Activated T-helper 1 cell treated with anti-CD3 and anti-CD28 coated beads, Interleukin-12 subunit alpha, Interleukin-12 subunit beta, Interleukin-2, Interleukin-4 antibody, amounts not matched to agents 30 ng/mL and 10 ng/mL and 1 ng/mL, durations not matched to agents 14 hours and 24 hours and 36 hours (primary cell): Measurements from ENCODE around the gene SNTG2. TPM values are rescaled to one million over a fixed set of nuclear protein-coding genes. Genes with fewer than 3 reads are reported as not detected.
"Not testable (repeated sequence)": the region's sequence is repeated elsewhere in the genome, so short reads cannot be mapped to it uniquely, and the experiment has no call there.

Experiments used
- DNase-seq: peaks from one replicate; pipeline ENCODE4 v3.0.0; 2021; ENCODE audit warnings: low spot score
- H3K27ac Mint-ChIP-seq: one replicate; pipeline ENCODE4 v1.8.0; 2021; ENCODE audit warnings: mild to moderate bottlenecking, mixed read lengths
- H3K27me3 Mint-ChIP-seq: one replicate; pipeline ENCODE4 v1.8.0; 2022; ENCODE audit warnings: mild to moderate bottlenecking, moderate library complexity, mixed read lengths; ENCODE audit not compliant: insufficient read depth
- H3K36me3 Mint-ChIP-seq: one replicate; pipeline ENCODE4 v1.8.0; 2021; ENCODE audit warnings: low read depth, mixed read lengths
- H3K4me1 Mint-ChIP-seq: one replicate; pipeline ENCODE4 v1.8.0; 2021; ENCODE audit warnings: low read depth, mixed read lengths
- H3K4me3 Mint-ChIP-seq: one replicate; pipeline ENCODE4 v1.8.0; 2021; ENCODE audit warnings: mild to moderate bottlenecking, moderate library complexity, mixed read lengths
- H3K9me3 Mint-ChIP-seq: one replicate; pipeline ENCODE4 v1.8.0; 2021; ENCODE audit warnings: mixed read lengths
- intact Hi-C: fragments of 100-400 bp; cut with micrococcal nuclease; formaldehyde crosslinking; loops from one replicate; pipeline ENCODE4 v1.15.1; 2024
- total RNA-seq: library from RNA; stranded (reverse); gene quantifications from 2 replicates; pipeline ENCODE4 v1.2.3, GENCODE V29; 2022

The SNTG2 gene
- total RNA-seq, 1 donor from 2014 or later = not detected

GRCh38 chr2:1363367-1363766, 412.7 kb downstream of the SNTG2 start:
- H3K4me1 Mint-ChIP-seq = no peaks in the 10 kb centered on the region
- H3K4me3 Mint-ChIP-seq = no peak overlapping the region
- DNase-seq = no peak
- H3K36me3 Mint-ChIP-seq = no peaks in the 10 kb centered on the region
- no peak overlapping the region for H3K27ac Mint-ChIP-seq
- H3K9me3 Mint-ChIP-seq = no peaks in the 10 kb centered on the region
- no peaks in the 10 kb centered on the region for H3K27me3 Mint-ChIP-seq
- intact Hi-C loops = no loop called here

GRCh38 chr2:1366546-1367134, 416.0 kb downstream of the SNTG2 start:
- no peaks in the 10 kb centered on the region for H3K27me3 Mint-ChIP-seq
- intact Hi-C loops = no loop called here
- H3K4me3 Mint-ChIP-seq = no peak overlapping the region
- H3K36me3 Mint-ChIP-seq = no peaks in the 10 kb centered on the region
- no peak for DNase-seq
- no peaks in the 10 kb centered on the region for H3K4me1 Mint-ChIP-seq
- H3K27ac Mint-ChIP-seq = no peak overlapping the region
- H3K9me3 Mint-ChIP-seq = no peaks in the 10 kb centered on the region

GRCh38 chr2:1367601-1368000, 417.0 kb downstream of the SNTG2 start:
- intact Hi-C loops = no loop called here
- Mint-ChIP-seq H3K4me1 (no peaks in the 10 kb centered on the region), H3K36me3 (no peaks in the 10 kb centered on the region), H3K27ac (no peak overlapping the region), H3K27me3 (peaks cover 2% of the 10 kb centered on the region), H3K4me3 (no peak overlapping the region), H3K9me3 (no peaks in the 10 kb centered on the region)
- no peak for DNase-seq

- H3K4me1 Mint-ChIP-seq = no peaks in the 10 kb centered on the region
- H3K4me3 Mint-ChIP-seq = no peak overlapping the region
- H3K9me3 Mint-ChIP-seq = no peaks in the 10 kb centered on the region
- intact Hi-C loops = no loop called here
- no peaks in the 10 kb centered on the region for H3K36me3 Mint-ChIP-seq
- H3K27ac Mint-ChIP-seq = no peak overlapping the region
- H3K27me3 Mint-ChIP-seq = peaks cover 2% of the 10 kb centered on the region
- no peak for DNase-seq
These were observed 419.3 kb downstream of the SNTG2 start for GRCh38 chr2:1369905-1370304.

GRCh38 chr2:1370461-1370860, 419.8 kb downstream of the SNTG2 start:
- peaks cover 2% of the 10 kb centered on the region for H3K27me3 Mint-ChIP-seq
- no peak overlapping the region for H3K4me3 Mint-ChIP-seq
- no peaks in the 10 kb centered on the region for H3K36me3 Mint-ChIP-seq
- H3K27ac Mint-ChIP-seq = no peak overlapping the region
- H3K4me1 Mint-ChIP-seq = no peaks in the 10 kb centered on the region
- intact Hi-C loops = no loop called here
- DNase-seq = no peak
- no peaks in the 10 kb centered on the region for H3K9me3 Mint-ChIP-seq

- no peaks in the 10 kb centered on the region for H3K36me3 Mint-ChIP-seq
- DNase-seq = no peak
- no peaks in the 10 kb centered on the region for H3K4me1 Mint-ChIP-seq
- no peak overlapping the region for H3K4me3 Mint-ChIP-seq
- intact Hi-C loops = no loop called here
- peaks cover 2% of the 10 kb centered on the region for H3K27me3 Mint-ChIP-seq
- H3K9me3 Mint-ChIP-seq = no peaks in the 10 kb centered on the region
- H3K27ac Mint-ChIP-seq = no peak overlapping the region
These were observed 420.4 kb downstream of the SNTG2 start for GRCh38 chr2:1371082-1371481.

- no peaks in the 10 kb centered on the region for H3K4me1 Mint-ChIP-seq
- H3K27ac Mint-ChIP-seq = no peak overlapping the region
- H3K27me3 Mint-ChIP-seq = peaks cover 2% of the 10 kb centered on the region
- no peak for DNase-seq
- no peak overlapping the region for H3K4me3 Mint-ChIP-seq
- H3K9me3 Mint-ChIP-seq = no peaks in the 10 kb centered on the region
- intact Hi-C loops = no loop called here
- H3K36me3 Mint-ChIP-seq = no peaks in the 10 kb centered on the region
These were observed 423.2 kb downstream of the SNTG2 start for GRCh38 chr2:1373830-1374229.

- H3K36me3 Mint-ChIP-seq = no peaks in the 10 kb centered on the region
- no peaks in the 10 kb centered on the region for H3K9me3 Mint-ChIP-seq
- no peak overlapping the region for H3K27ac Mint-ChIP-seq
- no peak for DNase-seq
- H3K4me3 Mint-ChIP-seq = no peak overlapping the region
- H3K4me1 Mint-ChIP-seq = no peaks in the 10 kb centered on the region
- intact Hi-C loops = no loop called here
- peaks cover 2% of the 10 kb centered on the region for H3K27me3 Mint-ChIP-seq
These were observed 423.6 kb downstream of the SNTG2 start for GRCh38 chr2:1374287-1374686.

GRCh38 chr2:1375794-1376193, 425.1 kb downstream of the SNTG2 start:
- no peaks in the 10 kb centered on the region for H3K36me3 Mint-ChIP-seq
- no peak overlapping the region for H3K27ac Mint-ChIP-seq
- H3K9me3 Mint-ChIP-seq = no peaks in the 10 kb centered on the region
- peaks cover 2% of the 10 kb centered on the region for H3K27me3 Mint-ChIP-seq
- no peaks in the 10 kb centered on the region for H3K4me1 Mint-ChIP-seq
- intact Hi-C loops = no loop called here
- H3K4me3 Mint-ChIP-seq = no peak overlapping the region
- no peak for DNase-seq

- no peak for DNase-seq
- intact Hi-C loops = no loop called here
- Mint-ChIP-seq H3K4me3 (no peak overlapping the region), H3K9me3 (no peaks in the 10 kb centered on the region), H3K4me1 (no peaks in the 10 kb centered on the region), H3K27ac (no peak overlapping the region), H3K27me3 (no peaks in the 10 kb centered on the region), H3K36me3 (no peaks in the 10 kb centered on the region)
These were observed 426.8 kb downstream of the SNTG2 start for GRCh38 chr2:1377473-1377872.

- Mint-ChIP-seq H3K4me1 (no peaks in the 10 kb centered on the region), H3K27me3 (no peaks in the 10 kb centered on the region), H3K4me3 (no peak overlapping the region), H3K9me3 (peaks cover 4% of the 10 kb centered on the region), H3K27ac (no peak overlapping the region), H3K36me3 (no peaks in the 10 kb centered on the region)
- intact Hi-C loops = no loop called here
- DNase-seq = no peak
These were observed 428.0 kb downstream of the SNTG2 start for GRCh38 chr2:1378456-1379150.

- no peak overlapping the region for H3K4me3 Mint-ChIP-seq
These were observed 431.0 kb downstream of the SNTG2 start for GRCh38 chr2:1381644-1382043.

GRCh38 chr2:1387954-1388725, 437.5 kb downstream of the SNTG2 start:
- intact Hi-C loops, DNase-seq, H3K36me3 Mint-ChIP-seq, H3K27ac Mint-ChIP-seq, H3K27me3 Mint-ChIP-seq, H3K4me1 Mint-ChIP-seq, H3K4me3 Mint-ChIP-seq, H3K9me3 Mint-ChIP-seq: not testable (repeated sequence)

More at GRCh38 chr2:1381644-1382043, 431.0 kb downstream of the SNTG2 start:
- H3K4me1 Mint-ChIP-seq = no peaks in the 10 kb centered on the region
- peaks cover 5% of the 10 kb centered on the region for H3K27me3 Mint-ChIP-seq
- intact Hi-C loops = no loop called here
- no peak for DNase-seq
- peaks cover 4% of the 10 kb centered on the region for H3K9me3 Mint-ChIP-seq
- H3K27ac Mint-ChIP-seq = no peak overlapping the region
- H3K36me3 Mint-ChIP-seq = no peaks in the 10 kb centered on the region
